Measurements from ENCODE around the gene SNCA. TPM values are rescaled to one million over a fixed set of nuclear protein-coding genes. Genes with fewer than 3 reads are reported as not detected.

Gene SNCA
- total RNA-seq, 1 donor from 2014 or later: 0.39 TPM

GRCh38 chr4:89837385-89837992 is 528 bp upstream of the SNCA start:
- DNase-seq (ENCODE audit: low spot score): peak; percentile 18
- Mint-ChIP-seq H3K27me3 (ENCODE audit: low read depth) (peaks cover 67% of the 10 kb centered on the region), H3K4me1 (ENCODE audit: low read depth) (peaks cover 20% of the 10 kb centered on the region), H3K27ac (no peak overlapping the region), H3K4me3 (ENCODE audit: low read depth) (peak overlapping the region; percentile 70), H3K36me3 (ENCODE audit: low read depth) (peaks cover 5% of the 10 kb centered on the region), H3K9me3 (no peaks in the 10 kb centered on the region)
- intact Hi-C loops (cut with micrococcal nuclease): loop anchor here (5.0 to 10.0 kb wide), 5 partner anchors 60 to 543 kb away; partner anchors contain the start of gene CCSER1

- DNase-seq (ENCODE audit: low spot score): no peak
- Mint-ChIP-seq H3K4me1 (ENCODE audit: low read depth) (peaks cover 20% of the 10 kb centered on the region), H3K9me3 (no peaks in the 10 kb centered on the region), H3K36me3 (ENCODE audit: low read depth) (peaks cover 5% of the 10 kb centered on the region), H3K27me3 (ENCODE audit: low read depth) (peaks cover 61% of the 10 kb centered on the region), H3K4me3 (ENCODE audit: low read depth) (peak overlapping the region; percentile 50), H3K27ac (no peak overlapping the region)
- intact Hi-C loops (cut with micrococcal nuclease): loop anchor here (5.0 to 10.0 kb wide), 5 partner anchors 61 to 541 kb away; partner anchors contain the start of gene CCSER1
Measured at GRCh38 chr4:89836031-89836745, 773 bp downstream of the SNCA start.

DNA sequence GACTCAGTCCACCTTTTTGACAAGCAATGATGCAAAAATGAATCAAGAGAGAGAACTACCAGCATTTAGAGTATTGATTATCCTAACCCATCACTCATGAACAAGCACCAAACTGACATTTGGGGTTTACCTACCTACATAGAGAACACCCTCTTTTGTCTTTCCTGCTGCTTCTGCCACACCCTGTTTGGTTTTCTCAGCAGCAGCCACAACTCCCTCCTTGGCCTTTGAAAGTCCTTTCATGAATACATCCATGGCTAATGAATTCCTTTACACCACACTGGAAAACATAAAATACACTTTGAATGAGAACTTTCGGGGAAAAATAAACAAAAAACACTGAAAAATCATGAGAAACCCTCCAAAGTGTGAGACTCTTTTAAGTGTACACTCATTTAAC is 1.5 kb downstream of the SNCA start:
- peak overlapping the region; percentile 50 for H3K4me3 Mint-ChIP-seq (ENCODE audit: low read depth)
- intact Hi-C loops (cut with micrococcal nuclease): loop anchor here (5.0 to 10.0 kb wide), 5 partner anchors 62 to 541 kb away; partner anchors contain the start of gene CCSER1
- peaks cover 54% of the 10 kb centered on the region for H3K27me3 Mint-ChIP-seq (ENCODE audit: low read depth)

GRCh38 chr4:89834486-89835209 is 2.3 kb downstream of the SNCA start:
- Mint-ChIP-seq H3K4me3 (ENCODE audit: low read depth) (no peak overlapping the region), H3K27ac (no peak overlapping the region), H3K4me1 (ENCODE audit: low read depth) (peaks cover 25% of the 10 kb centered on the region), H3K27me3 (ENCODE audit: low read depth) (peaks cover 50% of the 10 kb centered on the region), H3K36me3 (ENCODE audit: low read depth) (peaks cover 5% of the 10 kb centered on the region), H3K9me3 (no peaks in the 10 kb centered on the region)
- intact Hi-C loops (cut with micrococcal nuclease): loop anchor here (5.0 to 10.0 kb wide), 5 partner anchors 63 to 540 kb away; partner anchors contain the start of gene CCSER1
- DNase-seq (ENCODE audit: low spot score): no peak

More for the DNA sequence above, 1.5 kb downstream of the SNCA start:
- H3K9me3 Mint-ChIP-seq: no peaks in the 10 kb centered on the region
- peaks cover 20% of the 10 kb centered on the region for H3K4me1 Mint-ChIP-seq (ENCODE audit: low read depth)
- H3K27ac Mint-ChIP-seq: no peak overlapping the region
- peaks cover 5% of the 10 kb centered on the region for H3K36me3 Mint-ChIP-seq (ENCODE audit: low read depth)
- no peak for DNase-seq (ENCODE audit: low spot score)

DNA sequence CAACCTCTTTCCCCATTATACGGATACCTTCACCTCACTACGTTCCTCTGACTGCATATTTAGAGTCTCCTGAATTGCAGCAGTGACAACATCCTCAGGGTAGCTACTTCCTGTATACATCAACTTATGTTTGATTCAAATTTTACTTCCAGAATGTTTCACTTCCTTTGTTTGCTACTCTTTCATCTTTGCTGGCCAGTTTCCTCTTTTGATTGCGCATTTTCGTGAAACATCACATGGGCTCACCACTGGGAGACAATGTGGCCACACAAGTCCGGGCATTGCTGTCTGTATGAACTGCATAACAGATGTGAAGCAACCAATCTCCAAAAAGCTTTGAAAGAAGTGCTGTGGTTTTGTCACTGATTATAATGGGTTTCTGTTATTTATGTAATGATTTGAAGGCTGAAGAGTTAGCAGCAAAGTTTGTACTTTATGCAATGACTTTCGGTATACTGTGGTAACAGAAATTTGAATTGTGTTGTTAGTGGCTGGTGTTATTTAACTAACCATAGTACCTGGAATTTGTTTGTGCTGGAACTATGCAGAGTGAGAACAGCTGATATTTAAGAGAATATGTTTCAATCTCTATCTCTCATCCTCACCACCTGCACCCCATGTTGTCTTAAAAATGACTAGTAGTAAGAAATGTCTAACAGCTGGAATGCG is 7.4 kb downstream of the SNCA start:
- H3K4me1 Mint-ChIP-seq (ENCODE audit: low read depth): peaks cover 13% of the 10 kb centered on the region
- H3K4me3 Mint-ChIP-seq (ENCODE audit: low read depth): peak overlapping the region; percentile 22
- no peak overlapping the region for H3K27ac Mint-ChIP-seq
- no peaks in the 10 kb centered on the region for H3K36me3 Mint-ChIP-seq (ENCODE audit: low read depth)
- peak; percentile 30 for DNase-seq (ENCODE audit: low spot score)
- peaks cover 15% of the 10 kb centered on the region for H3K27me3 Mint-ChIP-seq (ENCODE audit: low read depth)
- intact Hi-C loops (cut with micrococcal nuclease): loop anchor here (10.0 kb wide), 2 partner anchors 355 to 535 kb away; no protein-coding TSS in a partner anchor
- no peaks in the 10 kb centered on the region for H3K9me3 Mint-ChIP-seq

- intact Hi-C loops (cut with micrococcal nuclease): no loop called here
- H3K4me1 Mint-ChIP-seq (ENCODE audit: low read depth): peaks cover 3% of the 10 kb centered on the region
- no peaks in the 10 kb centered on the region for H3K9me3 Mint-ChIP-seq
- DNase-seq (ENCODE audit: low spot score): no peak
- H3K36me3 Mint-ChIP-seq (ENCODE audit: low read depth): no peaks in the 10 kb centered on the region
- no peak overlapping the region for H3K4me3 Mint-ChIP-seq (ENCODE audit: low read depth)
- no peak overlapping the region for H3K27ac Mint-ChIP-seq
- peaks cover 15% of the 10 kb centered on the region for H3K27me3 Mint-ChIP-seq (ENCODE audit: low read depth)
Measured at GRCh38 chr4:89823416-89823815, 13.5 kb downstream of the SNCA start.

DNA sequence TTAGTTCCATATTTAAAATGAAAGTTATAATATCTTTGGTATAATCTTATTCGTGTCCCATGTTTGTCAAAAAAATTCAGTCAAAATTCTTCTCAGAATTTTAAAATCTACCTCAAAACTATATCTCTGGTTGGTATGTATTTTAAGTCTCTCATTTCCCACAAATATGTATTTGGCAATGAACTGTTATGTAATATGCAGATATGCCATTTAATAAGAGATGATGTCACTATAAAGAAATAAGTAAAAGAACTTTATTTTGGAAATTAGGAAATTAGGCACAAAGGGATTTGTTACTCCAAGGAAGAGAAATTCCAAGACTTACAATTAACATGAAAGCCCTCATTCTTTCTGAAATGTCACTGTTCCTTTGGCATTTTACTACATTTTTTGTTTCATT is 15.3 kb downstream of the SNCA start:
- Mint-ChIP-seq H3K27me3 (ENCODE audit: low read depth) (peaks cover 14% of the 10 kb centered on the region), H3K36me3 (ENCODE audit: low read depth) (no peaks in the 10 kb centered on the region), H3K27ac (no peak overlapping the region), H3K4me1 (ENCODE audit: low read depth) (no peaks in the 10 kb centered on the region), H3K4me3 (ENCODE audit: low read depth) (no peak overlapping the region), H3K9me3 (no peaks in the 10 kb centered on the region)
- no peak for DNase-seq (ENCODE audit: low spot score)
- intact Hi-C loops (cut with micrococcal nuclease): no loop called here

DNA sequence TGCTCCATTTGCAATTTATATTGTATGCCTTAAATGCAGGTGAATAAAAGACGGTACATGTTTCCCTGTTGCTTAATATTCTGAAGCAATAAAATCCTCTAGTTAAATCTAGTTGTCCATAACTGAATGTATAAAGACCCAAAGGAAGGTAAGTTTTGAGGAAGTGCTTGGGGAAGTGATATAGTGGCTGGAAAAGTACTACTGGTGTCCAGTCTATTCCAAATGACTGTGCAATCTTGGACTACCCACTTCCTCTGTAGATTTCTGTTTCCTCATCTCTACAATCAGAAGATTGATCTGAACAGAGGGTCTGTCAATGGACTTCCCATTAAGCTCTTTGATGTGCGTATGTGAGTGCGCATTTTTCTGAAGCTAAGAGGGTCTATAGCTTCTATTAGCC is 17.0 kb downstream of the SNCA start:
- peaks cover 10% of the 10 kb centered on the region for H3K27me3 Mint-ChIP-seq (ENCODE audit: low read depth)
- no peaks in the 10 kb centered on the region for H3K4me1 Mint-ChIP-seq (ENCODE audit: low read depth)
- intact Hi-C loops (cut with micrococcal nuclease): no loop called here

GRCh38 chr4:89814362-89814761 is 22.6 kb downstream of the SNCA start:
- Mint-ChIP-seq H3K4me3 (ENCODE audit: low read depth) (no peak overlapping the region), H3K27ac (no peak overlapping the region), H3K4me1 (ENCODE audit: low read depth) (no peaks in the 10 kb centered on the region), H3K27me3 (ENCODE audit: low read depth) (peaks cover 5% of the 10 kb centered on the region), H3K9me3 (no peaks in the 10 kb centered on the region), H3K36me3 (ENCODE audit: low read depth) (no peaks in the 10 kb centered on the region)
- no peak for DNase-seq (ENCODE audit: low spot score)
- intact Hi-C loops (cut with micrococcal nuclease): no loop called here

More for the DNA sequence above, 17.0 kb downstream of the SNCA start:
- H3K4me3 Mint-ChIP-seq (ENCODE audit: low read depth): no peak overlapping the region
- no peak for DNase-seq (ENCODE audit: low spot score)
- no peaks in the 10 kb centered on the region for H3K36me3 Mint-ChIP-seq (ENCODE audit: low read depth)
- H3K27ac Mint-ChIP-seq: no peak overlapping the region
- H3K9me3 Mint-ChIP-seq: no peaks in the 10 kb centered on the region

GRCh38 chr4:89813197-89813596 is 23.8 kb downstream of the SNCA start:
- Mint-ChIP-seq H3K36me3 (ENCODE audit: low read depth) (no peaks in the 10 kb centered on the region), H3K27ac (no peak overlapping the region), H3K27me3 (ENCODE audit: low read depth) (no peaks in the 10 kb centered on the region), H3K4me1 (ENCODE audit: low read depth) (no peaks in the 10 kb centered on the region), H3K4me3 (ENCODE audit: low read depth) (no peak overlapping the region), H3K9me3 (no peaks in the 10 kb centered on the region)
- no peak for DNase-seq (ENCODE audit: low spot score)
- intact Hi-C loops (cut with micrococcal nuclease): no loop called here

DNA sequence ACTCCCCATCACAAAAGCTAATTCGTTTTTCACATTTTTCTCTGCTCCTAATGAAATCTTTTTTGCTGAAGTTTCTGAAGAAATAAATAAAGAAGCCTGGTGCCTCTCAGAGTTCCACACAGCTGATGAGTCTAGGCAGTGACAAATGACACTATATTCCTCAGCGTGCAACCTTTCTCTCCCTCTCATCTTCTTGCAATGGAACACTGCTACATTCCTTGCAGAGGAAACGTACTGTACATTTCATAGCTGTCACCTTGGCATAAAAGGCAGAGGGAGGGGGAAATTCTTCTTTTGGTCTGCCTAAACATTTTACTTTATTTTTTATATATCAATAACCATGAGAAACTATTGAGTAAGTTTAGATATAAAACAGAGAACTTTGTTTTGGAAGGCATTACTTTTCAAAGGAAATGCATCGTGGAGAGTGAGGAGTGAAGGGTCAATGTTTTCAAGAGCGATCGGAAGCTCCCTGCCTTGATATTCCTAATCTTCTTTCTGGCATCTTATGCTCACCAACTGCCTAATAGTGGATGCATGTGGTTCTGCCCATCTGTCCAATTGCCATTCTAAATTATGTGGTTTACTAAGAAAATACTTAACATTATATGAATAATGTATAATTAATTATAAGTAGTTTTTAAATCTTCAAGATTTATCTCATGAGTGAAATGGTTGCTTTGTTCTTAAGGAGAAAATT is 29.4 kb downstream of the SNCA start:
- H3K27ac Mint-ChIP-seq: no peak overlapping the region
- intact Hi-C loops (cut with micrococcal nuclease): no loop called here
- H3K36me3 Mint-ChIP-seq (ENCODE audit: low read depth): no peaks in the 10 kb centered on the region
- H3K9me3 Mint-ChIP-seq: no peaks in the 10 kb centered on the region
- no peak for DNase-seq (ENCODE audit: low spot score)
- H3K4me1 Mint-ChIP-seq (ENCODE audit: low read depth): no peaks in the 10 kb centered on the region
- no peaks in the 10 kb centered on the region for H3K27me3 Mint-ChIP-seq (ENCODE audit: low read depth)
- no peak overlapping the region for H3K4me3 Mint-ChIP-seq (ENCODE audit: low read depth)

GRCh38 chr4:89805297-89805696 is 31.7 kb downstream of the SNCA start:
- DNase-seq (ENCODE audit: low spot score): no peak
- Mint-ChIP-seq H3K36me3 (ENCODE audit: low read depth) (no peaks in the 10 kb centered on the region), H3K9me3 (no peaks in the 10 kb centered on the region), H3K27me3 (ENCODE audit: low read depth) (no peaks in the 10 kb centered on the region), H3K4me1 (ENCODE audit: low read depth) (no peaks in the 10 kb centered on the region), H3K27ac (no peak overlapping the region), H3K4me3 (ENCODE audit: low read depth) (no peak overlapping the region)
- intact Hi-C loops (cut with micrococcal nuclease): no loop called here

All from activated T-helper 2 cell treated with anti-CD3 and anti-CD28 coated beads, Interferon-gamma antibody, Interleukin-2, Interleukin-4, amounts not matched to agents 10 μg/mL and 5 μg/mL and 100 μg/mL, durations not matched to agents 14 hours and 24 hours and 36 hours (primary cell).